IPS-20b (cell line): ENCODE data around the gene PPIB.

Experiments used
- H3K27ac ChIP-seq: one replicate; pipeline ENCODE4 v1.5.1; 2013; ENCODE audit warnings: low read length
- H3K27me3 ChIP-seq: 2 replicates; pipeline ENCODE4 v1.6.1; 2013; ENCODE audit warnings: mild to moderate bottlenecking, low read length, inconsistent platforms; ENCODE audit not compliant: insufficient read depth
- H3K36me3 ChIP-seq: 2 replicates; pipeline ENCODE4 v1.6.1; 2013; ENCODE audit warnings: low read depth, mild to moderate bottlenecking, inconsistent platforms, low read length, moderate library complexity; ENCODE audit not compliant: insufficient read depth
- H3K4me1 ChIP-seq: 2 replicates; pipeline ENCODE4 v1.6.1; 2013; ENCODE audit warnings: mild to moderate bottlenecking, control low read depth, inconsistent platforms, low read length, moderate library complexity; ENCODE audit not compliant: insufficient read depth
- H3K4me3 ChIP-seq: 2 replicates; pipeline ENCODE4 v1.5.1; 2013; ENCODE audit warnings: mild to moderate bottlenecking, low read length, inconsistent platforms
- H3K9ac ChIP-seq: 2 replicates; pipeline ENCODE4 v1.6.1; 2013; ENCODE audit warnings: low read depth, mild to moderate bottlenecking, inconsistent platforms, low read length, moderate library complexity
- H3K9me3 ChIP-seq: 2 replicates; pipeline ENCODE4 v1.6.1; 2013; ENCODE audit warnings: mild to moderate bottlenecking, low read depth, low read length, inconsistent platforms; ENCODE audit not compliant: insufficient read depth

The PPIB gene

DNA sequence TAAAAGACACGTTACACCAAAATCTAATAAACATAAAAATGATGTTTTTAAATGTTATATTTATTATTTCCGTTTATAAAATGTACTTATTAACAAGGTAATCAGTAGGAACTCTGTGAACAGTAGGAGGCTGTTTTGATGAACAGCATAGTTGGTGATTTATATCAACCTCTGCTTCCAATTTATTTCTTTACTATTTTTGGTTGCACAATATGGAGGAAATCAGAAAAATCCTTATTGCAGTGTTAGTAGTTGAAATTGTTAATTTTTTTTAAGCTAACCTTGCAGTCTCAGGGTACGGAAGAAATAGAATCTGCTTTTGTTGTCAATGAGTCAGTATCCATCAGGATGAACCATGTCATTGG, 16.3 kb downstream of the PPIB start:
- no peak overlapping the region for H3K27ac ChIP-seq
- H3K4me3 ChIP-seq = no peak overlapping the region
- peaks cover 8% of the 10 kb centered on the region; the same call in 1 of the 2 replicates for H3K36me3 ChIP-seq
- H3K27me3 ChIP-seq = peaks cover 18% of the 10 kb centered on the region; the same call in 1 of the 2 replicates
- H3K4me1 ChIP-seq = no peaks in the 10 kb centered on the region
- no peaks in the 10 kb centered on the region for H3K9me3 ChIP-seq
- H3K9ac ChIP-seq = no peak overlapping the region

DNA sequence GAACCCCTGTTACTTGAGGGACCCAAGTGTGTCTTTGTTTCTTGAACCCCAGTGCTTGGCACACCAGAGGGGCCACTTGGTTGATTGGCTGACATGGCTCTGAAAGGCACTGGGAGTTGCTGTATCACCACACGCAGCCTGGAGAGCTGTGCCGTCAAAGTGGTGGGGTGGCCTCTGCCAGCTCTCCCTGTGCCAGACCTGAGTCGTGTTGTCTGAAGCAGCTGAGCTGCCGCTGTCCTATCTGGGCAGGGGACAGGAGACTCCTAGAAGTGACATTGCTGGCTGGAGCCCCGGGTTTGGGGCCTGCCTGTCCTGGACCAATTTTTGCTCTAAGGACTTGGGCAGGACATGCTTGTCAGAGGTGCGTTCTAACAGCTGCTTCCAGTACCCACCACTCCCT, 16.8 kb downstream of the PPIB start:
- Histone ChIP-seq H3K4me3 (no peak overlapping the region), H3K4me1 (no peaks in the 10 kb centered on the region), H3K9me3 (no peaks in the 10 kb centered on the region), H3K36me3 (peaks cover 11% of the 10 kb centered on the region; the same call in 1 of the 2 replicates), H3K27ac (no peak overlapping the region), H3K9ac (no peak overlapping the region), H3K27me3 (peaks cover 13% of the 10 kb centered on the region; the same call in 1 of the 2 replicates)

DNA sequence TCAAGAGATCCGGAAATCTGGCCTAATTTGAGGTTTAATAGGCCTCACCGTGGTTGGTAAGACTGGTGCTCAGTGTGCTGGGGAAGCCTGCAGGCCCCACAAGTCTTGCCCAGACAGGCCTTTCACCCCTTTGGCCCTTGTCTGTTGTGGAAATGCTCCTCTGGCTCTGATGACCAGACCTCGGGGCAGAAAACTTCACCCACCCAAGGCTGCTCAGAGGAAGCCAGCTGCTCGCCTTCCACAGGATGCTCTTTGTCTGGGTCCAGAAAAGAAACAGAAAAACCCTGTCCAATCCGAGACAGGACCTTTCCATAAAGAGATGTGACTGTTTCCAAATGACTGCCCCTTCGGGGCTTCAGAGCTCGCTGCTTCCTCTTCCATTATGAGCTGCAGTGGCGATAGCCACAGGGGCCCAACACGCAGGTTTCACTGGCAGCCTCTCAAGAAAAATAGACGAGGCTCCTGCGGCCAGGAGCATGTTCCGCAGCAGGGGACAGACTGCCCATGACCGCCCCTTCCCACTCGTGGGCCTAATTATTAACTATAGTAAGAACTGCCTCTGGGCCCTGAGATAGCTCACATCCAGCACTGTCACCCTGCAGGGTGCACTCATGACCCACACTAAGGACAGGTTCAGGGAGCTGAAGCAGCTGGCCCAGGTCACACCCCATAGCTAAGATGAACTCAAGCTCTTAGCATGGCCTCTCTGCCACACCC, 18.1 kb downstream of the PPIB start:
- Histone ChIP-seq H3K9ac (no peak overlapping the region), H3K27ac (no peak overlapping the region)

DNA sequence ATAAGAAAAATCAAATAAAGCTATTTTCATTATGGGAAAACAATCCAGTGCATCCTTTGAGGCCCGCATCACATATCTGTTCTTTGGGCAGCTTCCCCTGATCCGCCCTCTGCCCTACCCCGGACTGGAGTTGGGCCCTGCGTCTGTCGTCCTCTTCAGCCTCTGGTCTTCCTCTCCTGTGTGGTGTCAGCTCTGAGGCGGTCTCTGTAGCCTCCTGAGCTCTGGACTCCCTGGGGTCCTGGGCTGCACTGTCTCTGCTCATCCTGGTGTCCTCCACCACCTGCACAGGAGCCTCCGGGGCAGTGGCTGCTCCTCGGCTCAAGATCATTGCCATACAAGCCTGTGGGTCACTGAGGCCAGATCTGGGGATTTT, 18.6 kb downstream of the PPIB start:
- H3K27ac ChIP-seq = no peak overlapping the region

More for the DNA sequence above, 18.1 kb downstream of the PPIB start:
- 0 out of 2 replicates have a peak, but pooled peaks cover under 1% of the 10 kb centered on the region for H3K27me3 ChIP-seq
- no peaks in the 10 kb centered on the region for H3K4me1 ChIP-seq
- peaks cover 11% of the 10 kb centered on the region; the same call in 1 of the 2 replicates for H3K36me3 ChIP-seq
- no peaks in the 10 kb centered on the region for H3K9me3 ChIP-seq
- no peak overlapping the region for H3K4me3 ChIP-seq

DNA sequence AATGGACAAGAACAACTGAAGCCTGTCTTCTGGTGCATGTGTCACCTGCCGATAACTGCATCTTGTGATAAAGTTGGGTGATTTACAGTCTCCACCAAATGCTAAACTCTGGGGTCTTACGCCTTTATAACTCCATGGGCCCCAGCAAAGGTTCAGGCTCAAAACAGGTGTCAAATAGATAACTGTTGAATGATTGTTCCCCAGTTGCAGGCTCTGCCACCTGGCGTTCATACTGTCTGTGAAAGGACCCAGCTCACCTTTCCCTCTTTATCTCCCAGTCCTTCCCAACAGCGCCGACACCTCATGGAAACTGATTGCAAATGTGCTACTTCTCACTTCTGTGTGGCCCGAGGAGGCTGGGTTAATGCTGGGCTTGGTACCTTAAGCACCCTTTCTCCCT, 19.5 kb downstream of the PPIB start:
- H3K27ac ChIP-seq = no peak overlapping the region
- H3K36me3 ChIP-seq = peaks cover 18% of the 10 kb centered on the region

More for the DNA sequence above, 18.6 kb downstream of the PPIB start:
- Histone ChIP-seq H3K9ac (no peak overlapping the region), H3K9me3 (no peaks in the 10 kb centered on the region), H3K36me3 (peaks cover 11% of the 10 kb centered on the region; the same call in 1 of the 2 replicates), H3K27me3 (no peaks in the 10 kb centered on the region), H3K4me1 (no peaks in the 10 kb centered on the region), H3K4me3 (no peak overlapping the region)

DNA sequence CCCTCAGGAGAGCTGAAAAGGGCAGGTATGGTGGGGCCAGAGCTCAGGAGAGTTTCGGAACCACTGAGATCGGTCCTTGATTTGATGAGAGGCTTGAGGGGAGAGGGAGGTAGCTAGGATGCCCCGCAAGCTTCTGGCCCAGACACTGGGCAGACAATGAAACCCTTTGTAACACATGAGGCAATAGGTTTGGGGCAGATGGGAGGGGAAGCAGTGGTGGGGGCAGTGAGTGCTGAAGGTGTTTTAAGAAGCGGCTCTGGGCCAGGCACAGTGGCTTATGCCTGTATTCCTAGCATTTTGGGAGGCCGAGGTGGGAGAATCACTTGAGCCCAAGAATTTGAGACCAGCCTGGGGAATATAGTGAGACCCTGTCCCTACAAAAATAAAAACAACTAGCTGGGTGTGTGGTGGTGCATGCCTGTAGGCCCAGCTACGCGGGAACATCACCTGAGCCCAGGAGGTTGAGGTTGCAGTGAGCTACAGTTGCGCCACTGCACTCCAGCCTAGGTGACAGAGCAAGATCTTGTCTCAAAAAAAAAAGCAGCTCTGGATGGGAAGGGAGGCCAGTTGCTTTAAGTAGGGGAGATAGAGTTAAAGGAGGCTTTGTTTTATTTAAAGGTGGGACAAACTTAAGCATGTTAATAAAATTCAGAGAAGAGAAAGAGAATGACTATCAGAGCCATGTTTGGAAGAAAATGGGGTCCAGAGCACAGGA, 20.9 kb downstream of the PPIB start:
- Histone ChIP-seq H3K9me3 (no peaks in the 10 kb centered on the region), H3K9ac (no peak overlapping the region), H3K27ac (no peak overlapping the region), H3K36me3 (peaks cover 31% of the 10 kb centered on the region), H3K27me3 (no peaks in the 10 kb centered on the region), H3K4me1 (no peaks in the 10 kb centered on the region; the same call in 1 of the 2 replicates), H3K4me3 (no peak overlapping the region)

More for the DNA sequence above, 19.5 kb downstream of the PPIB start:
- Histone ChIP-seq H3K4me3 (no peak overlapping the region), H3K9ac (no peak overlapping the region), H3K4me1 (no peaks in the 10 kb centered on the region), H3K9me3 (no peaks in the 10 kb centered on the region), H3K27me3 (no peaks in the 10 kb centered on the region)

DNA sequence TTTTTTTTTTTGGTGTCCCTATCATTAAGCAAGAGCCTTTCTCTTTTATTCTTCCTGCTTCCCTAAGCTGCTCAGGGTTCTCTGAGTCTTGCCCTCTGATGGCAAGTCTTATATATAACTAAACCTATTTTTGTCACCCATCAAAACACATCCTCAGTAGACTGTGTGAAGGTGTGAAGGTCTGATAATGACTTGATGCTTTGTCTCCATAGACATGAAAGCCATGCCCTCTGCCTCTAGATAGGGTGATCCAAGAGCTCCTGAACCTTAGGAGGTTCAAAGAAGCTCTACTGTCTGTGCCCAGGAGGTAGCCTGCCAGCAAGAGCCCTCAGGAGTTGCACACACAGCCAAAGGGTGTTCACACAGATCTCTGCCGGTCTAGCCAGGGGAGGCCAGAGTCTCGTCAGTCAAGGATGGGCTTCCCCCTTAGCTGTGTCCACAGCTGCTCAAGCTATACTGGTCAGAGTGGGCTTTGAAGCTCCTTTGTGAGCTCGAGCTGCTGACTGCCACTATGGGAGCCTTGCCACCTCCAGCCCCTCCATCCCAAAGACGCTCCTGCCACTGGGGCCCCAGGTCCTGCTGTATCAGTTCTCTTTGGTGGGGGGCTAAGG, 24.4 kb downstream of the PPIB start:
- Histone ChIP-seq H3K9ac (no peak overlapping the region), H3K27me3 (no peaks in the 10 kb centered on the region), H3K27ac (no peak overlapping the region), H3K36me3 (peaks cover 52% of the 10 kb centered on the region), H3K9me3 (no peaks in the 10 kb centered on the region), H3K4me1 (no peaks in the 10 kb centered on the region; the same call in 1 of the 2 replicates), H3K4me3 (no peak overlapping the region)

DNA sequence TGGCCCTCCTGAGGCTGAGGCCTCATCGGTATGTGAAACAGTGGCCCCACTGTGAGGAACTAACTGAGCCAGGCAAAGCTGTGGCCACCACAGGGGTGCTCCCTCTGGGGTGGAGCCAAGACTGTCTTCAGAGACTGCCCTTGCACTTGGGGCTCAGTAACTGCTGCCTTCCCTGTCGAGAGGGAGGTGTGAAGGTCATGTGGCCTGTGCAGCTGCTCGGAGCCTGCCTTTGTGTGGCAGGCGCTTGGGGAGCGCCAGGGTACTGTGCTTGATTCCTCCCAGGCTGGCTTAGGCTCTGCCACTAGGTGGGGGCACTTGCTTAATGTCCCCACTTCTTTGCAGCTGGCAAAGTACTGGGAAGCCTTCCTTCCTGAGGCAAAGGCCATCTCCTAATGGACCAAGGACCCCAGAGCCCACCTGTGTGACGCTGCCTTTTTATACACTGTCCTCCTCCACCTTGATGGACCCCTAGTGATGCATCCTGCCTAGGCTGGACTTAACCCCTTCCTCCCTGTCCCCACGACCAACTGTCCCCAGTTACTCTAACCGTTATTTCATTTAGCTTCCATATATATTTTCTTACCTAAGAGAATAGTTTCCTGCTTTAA, 25.5 kb downstream of the PPIB start:
- H3K27ac ChIP-seq = no peak overlapping the region
- H3K36me3 ChIP-seq = peaks cover 55% of the 10 kb centered on the region
- no peak overlapping the region for H3K4me3 ChIP-seq
- no peaks in the 10 kb centered on the region for H3K9me3 ChIP-seq
- H3K4me1 ChIP-seq = no peaks in the 10 kb centered on the region; the same call in 1 of the 2 replicates
- H3K9ac ChIP-seq = no peak overlapping the region
- no peaks in the 10 kb centered on the region for H3K27me3 ChIP-seq

DNA sequence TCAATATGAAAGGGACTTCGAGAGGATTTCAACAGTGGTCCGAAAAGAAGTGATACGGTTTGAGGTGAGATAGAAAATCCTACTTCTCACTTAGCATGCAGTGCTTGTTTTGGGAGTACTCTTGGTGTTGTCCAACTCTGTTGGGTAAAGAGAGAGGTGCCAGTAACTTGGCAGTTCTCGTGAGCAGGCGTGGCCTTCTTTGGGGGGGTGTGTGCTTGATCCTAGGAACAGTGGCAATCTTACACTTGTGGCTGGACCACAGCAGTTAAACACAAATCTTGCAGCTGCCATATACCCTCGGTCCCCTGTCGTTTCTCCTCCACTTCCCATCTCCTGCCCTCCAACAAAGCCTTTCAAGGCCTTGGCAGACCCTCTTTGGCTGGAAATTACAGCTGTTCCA, 26.5 kb downstream of the PPIB start:
- Histone ChIP-seq H3K36me3 (peaks cover 61% of the 10 kb centered on the region), H3K9ac (no peak overlapping the region), H3K27me3 (no peaks in the 10 kb centered on the region)

DNA sequence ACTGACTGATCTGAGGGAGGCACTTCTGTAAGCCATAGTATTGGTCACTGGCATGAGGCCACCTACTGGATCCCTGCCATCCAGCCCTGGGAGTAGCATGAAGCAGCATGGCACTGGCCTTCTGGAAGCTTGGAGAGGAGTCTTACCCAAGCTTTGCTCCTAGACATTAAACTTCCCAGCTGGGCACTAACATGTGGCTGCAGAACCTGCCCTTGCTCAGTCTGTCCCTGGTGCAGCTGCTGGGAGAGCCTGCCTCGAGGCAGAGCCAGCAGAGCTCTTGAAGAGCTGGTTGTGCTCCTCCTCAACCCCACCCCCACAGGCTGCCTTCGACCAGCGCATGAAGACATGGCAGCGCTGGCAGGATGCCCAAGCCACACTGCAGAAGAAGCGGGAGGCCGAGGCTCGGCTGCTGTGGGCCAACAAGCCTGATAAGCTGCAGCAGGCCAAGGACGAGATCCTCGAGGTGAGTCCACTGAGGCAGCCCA, 28.4 kb downstream of the PPIB start:
- no peak overlapping the region for H3K4me3 ChIP-seq
- peaks cover 79% of the 10 kb centered on the region for H3K36me3 ChIP-seq
- H3K9ac ChIP-seq = no peak overlapping the region
- no peak overlapping the region for H3K27ac ChIP-seq
- no peaks in the 10 kb centered on the region for H3K9me3 ChIP-seq
- no peaks in the 10 kb centered on the region; the same call in 1 of the 2 replicates for H3K4me1 ChIP-seq
- no peaks in the 10 kb centered on the region for H3K27me3 ChIP-seq

More for the DNA sequence above, 26.5 kb downstream of the PPIB start:
- H3K9me3 ChIP-seq = no peaks in the 10 kb centered on the region
- no peaks in the 10 kb centered on the region; the same call in 1 of the 2 replicates for H3K4me1 ChIP-seq
- H3K4me3 ChIP-seq = no peak overlapping the region
- H3K27ac ChIP-seq = no peak overlapping the region

DNA sequence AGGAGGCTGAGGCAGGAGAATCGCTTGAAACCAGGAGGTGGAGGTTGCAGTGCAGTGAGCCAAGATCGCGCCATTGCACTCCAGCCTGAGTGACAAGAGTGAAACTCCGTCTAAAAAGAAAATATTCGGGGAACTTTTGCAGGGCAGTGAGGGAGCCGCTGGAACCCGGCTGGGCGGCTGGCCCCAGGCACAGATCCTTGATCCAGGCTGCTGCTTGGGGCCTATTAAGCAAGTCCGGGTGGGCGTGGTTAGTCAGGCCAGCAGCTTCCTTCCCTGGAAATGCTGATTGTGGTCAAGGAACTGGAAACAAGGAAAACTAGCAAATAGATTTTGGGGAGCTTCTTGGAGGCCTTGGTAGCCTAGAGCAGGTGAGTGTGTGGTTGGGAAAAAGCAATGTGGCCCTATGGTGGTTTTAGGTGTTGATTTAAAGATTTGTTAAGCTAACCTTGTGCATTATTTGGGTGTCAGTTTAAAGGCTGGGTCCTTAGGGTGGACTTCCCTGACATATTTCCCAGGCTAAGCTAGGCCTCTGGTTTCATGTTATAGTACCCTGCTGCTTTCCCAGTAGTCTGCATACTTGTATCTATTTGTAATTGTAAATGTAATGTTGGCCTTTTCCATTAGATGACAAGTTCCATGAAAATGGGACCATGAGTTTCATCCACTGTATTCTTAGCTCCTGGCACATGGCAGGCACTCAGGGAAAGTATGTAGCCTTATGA, 29.0 kb downstream of the PPIB start:
- Histone ChIP-seq H3K4me1 (no peaks in the 10 kb centered on the region; the same call in 1 of the 2 replicates), H3K9me3 (no peaks in the 10 kb centered on the region), H3K27me3 (no peaks in the 10 kb centered on the region), H3K4me3 (no peak overlapping the region), H3K27ac (no peak overlapping the region), H3K9ac (no peak overlapping the region), H3K36me3 (peaks cover 82% of the 10 kb centered on the region)
